Immature natural killer cell (primary cell): ENCODE results near the gene ADCY1. TPM values are rescaled to one million over a fixed set of nuclear protein-coding genes. Genes with fewer than 3 reads are reported as not detected.

Experiments used
- DNase-seq, 3 donors: peaks; one replicate each; pipeline ENCODE4 v3.0.0; 2022; ENCODE audit warnings: mixed read lengths in 1 of 3
- H3K27ac Mint-ChIP-seq, 6 donors: one replicate each; pipeline ENCODE4 v1.8.0; 2020; ENCODE audit warnings: mixed read lengths in 6 of 6, mild to moderate bottlenecking in 5 of 6, inconsistent platforms in 4 of 6, moderate library complexity in 3 of 6
- H3K27me3 Mint-ChIP-seq, 3 donors: one replicate each; pipeline ENCODE4 v1.8.0; 2020 to 2021; ENCODE audit warnings: low read depth in 3 of 3, mild to moderate bottlenecking in 3 of 3, mixed read lengths in 3 of 3, moderate library complexity in 3 of 3, inconsistent platforms in 1 of 3
- H3K36me3 Mint-ChIP-seq, 3 donors: one replicate each; pipeline ENCODE4 v1.8.0; 2020; ENCODE audit warnings: mixed read lengths in 3 of 3, inconsistent platforms in 2 of 3, mild to moderate bottlenecking in 2 of 3
- H3K4me1 Mint-ChIP-seq, 2 donors: one replicate each; pipeline ENCODE4 v1.8.0; 2020; ENCODE audit warnings: inconsistent platforms in 2 of 2, mild to moderate bottlenecking in 2 of 2, mixed read lengths in 2 of 2, moderate library complexity in 1 of 2
- H3K4me3 Mint-ChIP-seq, 5 donors: one replicate each; pipeline ENCODE4 v1.8.0; 2020; ENCODE audit warnings: mild to moderate bottlenecking in 5 of 5, mixed read lengths in 5 of 5, inconsistent platforms in 3 of 5, moderate library complexity in 3 of 5
- H3K9me3 Mint-ChIP-seq, 6 donors: one replicate each; pipeline ENCODE4 v1.8.0; 2020; ENCODE audit warnings: mild to moderate bottlenecking in 6 of 6, mixed read lengths in 6 of 6, inconsistent platforms in 4 of 6, moderate library complexity in 3 of 6
- polyA plus RNA-seq, 3 donors: library from polyadenylated mRNA; unstranded; fragments of 300-500 nt; fragmentation: Illumina TruSeq; gene quantifications; one replicate each; pipeline ENCODE4 v1.2.3, GENCODE V29; 2021

Gene ADCY1
- polyA plus RNA-seq, 3 donors from 2014 or later, result not detected

DNA sequence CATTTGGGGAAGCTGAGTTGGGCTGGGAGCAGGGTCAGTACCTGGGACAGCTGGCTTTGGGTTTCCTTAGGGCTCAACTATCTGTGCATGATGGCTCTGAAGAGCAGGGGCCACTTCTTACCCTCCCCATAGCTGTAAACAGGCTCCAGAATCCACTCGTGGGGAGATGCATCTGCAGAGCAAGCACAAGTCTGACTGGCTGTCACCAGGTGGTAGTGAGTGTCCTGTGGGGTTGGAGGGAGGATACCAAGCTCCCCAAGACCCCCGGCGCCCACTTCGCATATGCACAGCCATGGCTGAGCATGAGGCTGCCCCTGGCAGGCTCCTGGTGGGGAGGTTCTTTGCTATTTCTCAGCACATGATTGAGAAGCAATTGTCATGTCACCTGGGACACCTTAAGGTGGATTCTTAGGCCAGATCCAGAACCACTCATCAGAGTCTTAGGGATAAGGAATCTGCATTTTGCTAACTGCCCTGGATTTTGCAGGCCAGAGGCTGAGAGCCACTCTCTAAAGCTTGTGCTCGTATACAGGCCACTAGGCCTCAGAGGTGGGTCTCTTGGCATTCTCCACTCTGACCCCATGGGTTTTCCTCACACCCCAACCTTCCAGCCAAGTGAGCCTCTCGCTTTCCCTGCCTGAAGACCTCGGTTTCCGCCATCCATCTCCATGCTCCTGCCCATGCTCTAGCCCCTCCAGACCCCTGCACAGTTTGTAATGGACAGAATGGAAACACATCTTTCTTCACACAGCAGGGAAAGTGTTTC is 53.7 kb downstream of the ADCY1 start:
- Mint-ChIP-seq H3K4me1 (no peaks in the 10 kb centered on the region), H3K27ac (no peak overlapping the region), H3K27me3 (peaks cover 0 to 5% (median 1%) of the 10 kb centered on the region in 3 donors), H3K9me3 (peaks cover 0 to 4% (median 0%) of the 10 kb centered on the region in 6 donors), H3K36me3 (no peaks in the 10 kb centered on the region), H3K4me3 (no peak overlapping the region)
- DNase-seq, result no peak

DNA sequence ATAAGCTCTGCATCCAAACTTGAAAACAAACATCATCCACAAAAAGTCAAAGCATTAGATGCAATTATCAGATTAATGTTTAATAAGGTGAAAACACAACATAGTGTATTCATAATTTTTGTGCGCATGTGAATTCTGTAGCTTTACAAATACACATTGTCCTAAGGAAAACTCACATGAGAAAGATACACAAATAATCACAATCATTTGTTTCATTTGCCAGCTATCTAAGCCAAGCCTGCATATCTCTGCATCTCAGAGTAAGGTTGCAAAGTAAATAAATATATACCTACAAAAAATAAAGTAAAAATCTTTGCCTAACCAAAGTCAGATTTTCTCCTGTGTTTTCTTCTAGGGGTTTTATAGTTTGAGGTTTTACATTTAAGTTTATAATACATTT is 57.4 kb downstream of the ADCY1 start:
- Mint-ChIP-seq H3K4me3 (no peak overlapping the region), H3K36me3 (no peaks in the 10 kb centered on the region), H3K9me3 (peaks cover 0 to 3% (median 0%) of the 10 kb centered on the region in 6 donors), H3K27ac (no peak overlapping the region), H3K27me3 (peaks cover 0 to 4% (median 4%) of the 10 kb centered on the region in 3 donors), H3K4me1 (no peaks in the 10 kb centered on the region)
- DNase-seq, result no peak

DNA sequence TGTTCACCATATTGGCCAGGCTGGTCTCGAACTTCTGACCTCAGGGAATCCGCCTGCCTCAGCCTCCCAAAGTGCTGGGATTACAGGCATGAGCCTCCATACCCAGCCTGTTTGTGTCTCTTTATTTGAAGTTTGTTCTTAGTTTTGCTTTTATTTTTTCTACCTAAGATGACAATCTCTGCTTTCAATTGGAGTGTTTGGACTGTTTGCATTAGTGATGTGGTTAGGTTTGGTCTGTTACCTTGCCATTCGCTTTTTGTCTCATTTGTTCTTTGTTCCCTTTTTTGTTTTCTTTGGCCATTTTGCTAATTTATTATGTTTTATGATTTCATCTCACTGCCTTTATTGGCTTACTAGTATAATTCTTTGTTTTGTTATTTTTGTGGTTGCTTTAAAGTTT is 62.6 kb downstream of the ADCY1 start:
- DNase-seq, result no peak
- no peak overlapping the region for H3K4me3 Mint-ChIP-seq
- H3K4me1 Mint-ChIP-seq, result no peaks in the 10 kb centered on the region
- no peaks in the 10 kb centered on the region for H3K36me3 Mint-ChIP-seq
- peaks cover 0 to 8% (median 6%) of the 10 kb centered on the region in 3 donors for H3K27me3 Mint-ChIP-seq
- no peak overlapping the region for H3K27ac Mint-ChIP-seq
- H3K9me3 Mint-ChIP-seq, result no peaks in the 10 kb centered on the region

DNA sequence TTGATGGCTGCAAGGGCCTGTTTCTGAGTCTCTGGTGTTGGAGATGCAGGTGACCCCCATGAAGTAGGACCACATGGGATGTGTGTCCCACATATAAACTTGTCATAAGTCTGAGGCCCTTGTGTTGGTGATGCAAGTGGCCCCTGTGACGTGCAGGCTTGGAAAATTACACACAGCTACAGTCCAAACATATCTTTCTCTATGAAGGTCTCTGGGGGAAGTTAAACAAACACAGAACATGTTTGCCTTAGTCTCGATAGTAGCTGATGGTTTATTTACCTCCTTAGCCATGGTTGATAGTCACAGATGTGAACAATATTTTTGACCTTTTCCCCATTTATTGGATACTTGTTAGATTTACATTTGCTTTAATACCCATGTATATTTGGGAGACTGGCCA is 64.7 kb downstream of the ADCY1 start:
- H3K4me1 Mint-ChIP-seq, result no peaks in the 10 kb centered on the region
- no peak overlapping the region for H3K27ac Mint-ChIP-seq
- no peak for DNase-seq
- H3K27me3 Mint-ChIP-seq, result peaks cover 0 to 10% (median 6%) of the 10 kb centered on the region in 3 donors
- H3K36me3 Mint-ChIP-seq, result no peaks in the 10 kb centered on the region
- peaks cover 0 to under 1% (median 0%) of the 10 kb centered on the region in 6 donors for H3K9me3 Mint-ChIP-seq
- no peak overlapping the region for H3K4me3 Mint-ChIP-seq

DNA sequence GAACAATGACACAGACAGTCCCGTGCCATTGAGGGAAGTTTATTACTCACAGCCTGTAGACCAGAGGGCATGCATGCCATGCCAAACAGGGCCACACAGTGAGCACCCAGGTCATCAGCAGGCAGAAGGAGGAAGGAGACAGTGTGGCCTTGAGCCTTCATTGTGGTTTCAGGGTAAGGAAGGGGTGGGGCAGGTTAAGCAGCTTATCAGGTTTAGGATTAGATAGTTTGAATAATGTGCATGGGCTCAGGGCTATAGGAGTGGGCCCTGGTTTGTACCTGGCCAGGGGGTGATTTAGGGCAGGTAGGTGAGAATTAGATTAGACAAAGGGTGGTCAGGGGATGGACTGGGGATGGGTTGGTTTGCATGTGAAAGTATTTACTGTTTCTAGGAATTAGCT is 67.9 kb downstream of the ADCY1 start:
- no peaks in the 10 kb centered on the region for H3K36me3 Mint-ChIP-seq
- no peak overlapping the region for H3K27ac Mint-ChIP-seq
- no peak for DNase-seq
- no peaks in the 10 kb centered on the region for H3K4me1 Mint-ChIP-seq
- H3K4me3 Mint-ChIP-seq, result no peak overlapping the region
- H3K9me3 Mint-ChIP-seq, result peaks cover 0 to 4% (median 0%) of the 10 kb centered on the region in 6 donors
- peaks cover 0 to 10% (median 5%) of the 10 kb centered on the region in 3 donors for H3K27me3 Mint-ChIP-seq

DNA sequence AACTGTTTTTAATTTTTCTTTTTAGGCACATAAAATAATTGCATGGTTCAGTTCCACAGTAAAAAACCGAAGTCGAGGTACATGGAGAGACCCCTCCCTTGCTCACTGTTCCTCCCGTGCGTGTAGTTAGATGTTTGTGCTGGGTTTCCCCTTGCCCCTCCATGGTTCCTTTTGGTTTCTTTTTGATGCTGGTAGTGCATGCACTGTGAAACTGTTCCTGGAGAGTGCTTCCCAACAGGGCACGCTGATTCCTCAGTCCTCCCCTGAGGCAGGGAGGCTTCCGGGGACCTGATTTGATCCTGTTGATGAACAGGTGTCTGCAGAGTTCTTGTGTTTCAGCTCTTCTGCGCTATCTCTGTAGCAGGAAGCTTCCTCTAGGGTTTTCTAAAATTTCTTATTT is 69.5 kb downstream of the ADCY1 start:
- Mint-ChIP-seq H3K4me1 (no peaks in the 10 kb centered on the region), H3K36me3 (no peaks in the 10 kb centered on the region), H3K9me3 (peaks cover 0 to 4% (median 0%) of the 10 kb centered on the region in 6 donors), H3K27me3 (peaks cover 0 to 8% (median 1%) of the 10 kb centered on the region in 3 donors), H3K4me3 (no peak overlapping the region), H3K27ac (no peak overlapping the region)
- DNase-seq, result no peak

DNA sequence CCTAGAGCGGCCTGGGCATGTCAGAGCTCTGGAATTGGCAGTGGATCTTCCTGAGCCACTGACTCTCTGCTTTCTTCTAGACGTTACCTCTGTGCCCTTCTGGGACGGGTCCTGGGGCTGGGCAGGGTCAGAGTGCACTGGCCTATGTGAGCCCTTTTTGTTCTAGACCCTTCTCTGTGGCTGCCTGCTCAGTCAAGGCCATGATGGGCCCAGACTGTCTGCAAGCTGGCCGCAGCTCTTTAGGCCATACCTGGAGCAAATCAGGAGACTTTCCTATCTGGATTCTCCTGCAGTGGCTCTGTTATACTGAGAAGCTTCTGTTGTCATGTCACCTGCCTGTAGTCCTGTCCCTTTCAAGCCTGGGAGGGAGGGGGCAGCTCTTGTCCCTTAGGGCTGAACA is 70.1 kb downstream of the ADCY1 start:
- Mint-ChIP-seq H3K9me3 (peaks cover 0 to 4% (median 0%) of the 10 kb centered on the region in 6 donors), H3K27me3 (peaks cover 1 to 8% (median 2%) of the 10 kb centered on the region in 3 donors), H3K4me1 (no peaks in the 10 kb centered on the region), H3K36me3 (no peaks in the 10 kb centered on the region), H3K4me3 (no peak overlapping the region), H3K27ac (no peak overlapping the region)
- no peak for DNase-seq

DNA sequence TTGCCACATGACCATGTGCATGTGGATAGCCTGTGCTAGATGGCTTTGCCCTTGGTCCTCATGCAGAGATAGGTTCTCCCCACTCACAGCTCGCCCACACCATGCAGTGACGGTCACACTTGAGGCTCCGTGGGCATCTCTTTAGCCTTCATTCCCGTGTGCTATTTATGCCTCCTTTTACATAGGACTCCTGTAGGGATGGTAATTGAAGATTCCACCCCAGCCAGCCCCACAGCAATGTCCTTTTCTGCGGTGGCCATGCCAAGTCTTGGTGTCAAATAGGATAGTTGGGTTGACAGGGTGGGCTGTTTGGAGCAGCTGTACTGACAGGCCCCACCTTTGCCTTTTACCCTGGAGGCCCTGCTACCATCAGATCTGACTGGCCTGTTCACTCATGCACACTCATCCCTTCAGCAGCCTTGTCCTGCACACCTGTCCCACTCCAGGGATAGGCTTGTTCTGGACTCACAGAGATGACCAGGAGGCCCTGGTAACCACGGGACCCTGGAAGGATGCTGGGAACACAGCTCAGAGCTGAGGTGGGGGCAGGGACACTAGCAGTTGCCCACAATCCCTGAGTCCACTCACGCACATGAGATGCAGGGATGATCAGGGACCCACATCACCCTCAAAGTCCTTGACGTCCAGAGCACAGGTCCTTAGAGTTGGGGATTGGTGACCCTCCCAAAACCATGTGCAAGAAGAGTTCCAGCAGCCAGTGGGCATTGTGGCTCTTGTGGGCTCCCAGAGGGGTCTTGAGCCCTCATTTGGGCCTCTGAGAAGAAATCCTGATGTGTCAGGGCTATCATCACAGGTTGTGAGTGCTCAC is 71.2 kb downstream of the ADCY1 start:
- peaks cover 1 to 8% (median 4%) of the 10 kb centered on the region in 3 donors for H3K27me3 Mint-ChIP-seq
- no peak overlapping the region for H3K4me3 Mint-ChIP-seq
- no peaks in the 10 kb centered on the region for H3K4me1 Mint-ChIP-seq
- H3K36me3 Mint-ChIP-seq, result no peaks in the 10 kb centered on the region
- no peak for DNase-seq
- no peak overlapping the region for H3K27ac Mint-ChIP-seq
- H3K9me3 Mint-ChIP-seq, result peaks cover 0 to 4% (median 0%) of the 10 kb centered on the region in 6 donors

DNA sequence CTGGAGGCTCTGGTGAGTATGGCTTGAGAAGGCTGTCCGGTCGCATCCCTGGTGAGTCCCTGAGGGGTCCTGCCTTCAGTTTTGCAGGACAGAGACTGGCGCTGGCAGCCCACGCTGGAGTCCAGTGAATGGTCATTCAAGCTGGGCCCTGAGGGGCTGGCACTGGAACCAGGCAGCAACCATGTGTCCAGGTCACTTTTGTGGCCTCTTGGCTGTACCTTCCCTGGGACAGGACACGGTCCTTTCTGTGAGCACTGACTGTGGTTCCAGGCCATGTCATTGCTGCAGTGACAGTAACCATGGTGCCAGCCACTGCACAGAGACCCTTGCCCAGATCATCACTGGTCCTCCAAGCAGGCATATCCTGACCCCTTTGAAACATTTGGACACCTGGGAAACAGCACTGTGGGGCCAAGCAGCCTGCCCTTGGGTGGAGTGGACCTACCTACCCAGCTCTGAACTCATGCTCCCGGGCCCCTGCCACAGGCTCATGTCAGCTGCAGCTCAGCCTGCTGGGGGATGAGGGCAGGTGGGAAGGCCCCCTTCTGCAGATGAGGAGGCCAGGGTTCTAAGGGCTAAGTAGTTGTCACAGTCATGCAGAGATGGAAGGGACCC is 72.1 kb downstream of the ADCY1 start:
- H3K4me1 Mint-ChIP-seq, result no peaks in the 10 kb centered on the region
- DNase-seq, result no peak
- H3K27ac Mint-ChIP-seq, result no peak overlapping the region
- H3K4me3 Mint-ChIP-seq, result no peak overlapping the region
- H3K27me3 Mint-ChIP-seq, result peaks cover 1 to 7% (median 4%) of the 10 kb centered on the region in 3 donors
- H3K9me3 Mint-ChIP-seq, result peaks cover 0 to 4% (median 0%) of the 10 kb centered on the region in 6 donors
- no peaks in the 10 kb centered on the region for H3K36me3 Mint-ChIP-seq

DNA sequence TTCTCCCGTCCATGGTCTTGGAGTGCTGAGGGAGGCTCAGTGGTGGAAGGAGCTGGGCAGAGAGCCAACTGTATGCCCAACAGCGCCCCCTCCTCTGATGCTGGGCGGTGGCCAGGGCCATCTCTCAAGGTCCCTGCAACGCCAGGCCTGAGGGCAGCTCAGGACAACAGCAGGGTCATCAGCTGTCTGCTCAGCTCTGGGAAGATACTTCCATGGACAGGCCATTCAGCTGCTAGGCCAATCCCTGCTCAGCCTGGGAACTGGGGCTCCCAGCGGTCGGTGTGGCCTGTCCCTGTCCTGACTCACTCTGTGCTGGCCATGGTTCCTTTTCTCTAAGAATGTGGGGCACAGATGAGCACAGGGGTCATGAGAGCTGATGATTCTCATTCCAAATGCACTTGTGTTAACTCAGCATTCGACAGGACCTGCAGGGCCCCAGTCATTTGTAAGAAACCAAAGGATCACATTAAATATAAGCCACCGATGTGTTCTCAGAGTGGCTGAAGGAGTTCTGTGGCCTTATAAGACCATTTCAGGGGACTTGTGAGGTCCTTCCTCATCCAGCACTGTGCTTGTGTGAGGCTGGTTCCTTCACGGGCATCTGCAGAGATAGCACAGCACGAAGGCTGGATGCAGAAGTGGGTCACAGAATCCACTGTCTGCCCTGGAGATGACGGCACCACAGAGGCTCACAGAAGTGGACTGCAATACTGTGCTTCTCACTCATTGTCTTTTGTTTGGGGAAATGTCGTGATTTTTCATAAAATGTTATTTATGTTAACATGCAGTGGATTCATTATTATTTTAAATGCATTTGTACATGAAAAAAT is 73.0 kb downstream of the ADCY1 start:
- Mint-ChIP-seq H3K4me3 (no peak overlapping the region), H3K36me3 (no peaks in the 10 kb centered on the region)

DNA sequence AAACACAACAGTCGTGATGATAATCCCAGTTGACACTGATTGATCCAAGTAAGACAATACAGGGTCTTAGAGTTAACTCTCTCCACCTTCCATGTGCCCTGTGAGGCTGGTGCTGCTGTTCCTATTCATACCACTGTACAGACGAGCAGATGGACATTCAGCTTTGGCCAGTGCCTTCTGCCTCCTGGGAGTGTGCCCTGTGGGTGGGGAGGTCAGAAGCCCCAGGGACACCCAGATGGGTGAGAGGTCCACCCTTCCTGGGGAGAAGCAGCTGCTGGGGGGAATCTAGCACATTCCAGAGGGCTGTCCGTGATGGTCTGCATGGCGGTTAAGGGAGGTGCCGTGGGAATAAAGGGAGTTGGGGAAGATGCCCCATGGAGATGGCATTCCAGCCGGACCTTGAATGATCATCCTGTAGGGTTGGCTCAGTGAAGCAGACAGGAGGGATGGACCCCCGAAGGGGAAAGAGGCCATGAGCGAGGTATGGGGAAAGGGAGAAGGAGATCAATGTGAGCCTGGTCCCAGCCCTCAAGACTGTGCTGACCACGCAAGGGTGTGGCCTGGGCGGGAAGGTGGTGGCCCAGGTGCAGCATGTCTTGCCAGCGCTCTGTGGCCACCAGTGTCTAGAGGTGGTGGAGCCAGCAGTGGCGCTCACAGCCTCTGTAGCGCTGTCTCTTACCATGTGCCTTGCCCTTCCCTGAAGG is 74.0 kb downstream of the ADCY1 start:
- DNase-seq, result no peak
- Mint-ChIP-seq H3K36me3 (no peaks in the 10 kb centered on the region), H3K27ac (no peak overlapping the region), H3K4me1 (no peaks in the 10 kb centered on the region), H3K27me3 (peaks cover 1 to 4% (median 4%) of the 10 kb centered on the region in 3 donors), H3K9me3 (peaks cover 0 to 4% (median 0%) of the 10 kb centered on the region in 6 donors), H3K4me3 (no peak overlapping the region)

More for the DNA sequence above, 73.0 kb downstream of the ADCY1 start:
- Mint-ChIP-seq H3K27ac (no peak overlapping the region), H3K27me3 (peaks cover 1 to 6% (median 4%) of the 10 kb centered on the region in 3 donors), H3K9me3 (peaks cover 0 to 4% (median 0%) of the 10 kb centered on the region in 6 donors), H3K4me1 (no peaks in the 10 kb centered on the region)
- DNase-seq, result no peak

DNA sequence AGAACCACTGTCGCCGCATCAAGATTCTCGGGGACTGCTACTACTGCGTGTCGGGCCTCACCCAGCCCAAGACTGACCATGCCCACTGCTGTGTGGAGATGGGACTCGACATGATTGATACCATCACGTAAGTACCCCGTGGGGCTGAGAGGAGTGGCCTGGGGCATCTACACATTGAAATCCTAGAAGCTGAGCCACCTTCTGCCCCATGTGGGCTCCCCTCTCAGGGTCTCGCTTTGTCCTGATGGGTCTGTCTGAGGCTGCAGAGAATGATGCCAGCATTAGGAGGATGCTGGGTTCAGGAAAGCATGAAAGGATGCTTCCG is 74.5 kb downstream of the ADCY1 start:
- Mint-ChIP-seq H3K27me3 (peaks cover 1 to 4% (median 2%) of the 10 kb centered on the region in 3 donors), H3K4me3 (no peak overlapping the region), H3K9me3 (peaks cover 0 to 4% (median 0%) of the 10 kb centered on the region in 6 donors), H3K4me1 (no peaks in the 10 kb centered on the region), H3K36me3 (no peaks in the 10 kb centered on the region), H3K27ac (no peak overlapping the region)
- no peak for DNase-seq
